ENCODE data around the gene CTSV.
"Not testable (repeated sequence)": the region's sequence is repeated elsewhere in the genome, so short reads cannot be mapped to it uniquely, and the experiment has no call there.

Gene CTSV

GRCh38 chr9:97039514-97039860 lies 545 bp upstream of the CTSV start:
- DNase-seq = no peak

- DNase-seq = not testable (repeated sequence)
These were observed 15.4 kb downstream of the CTSV start for GRCh38 chr9:97023505-97023904.

GRCh38 chr9:97013151-97014132 lies 25.5 kb downstream of the CTSV start:
- peak; percentile 61 to 75 for DNase-seq

- peak in 1 of 2 experiments; percentile 3 for DNase-seq
These were observed 26.3 kb downstream of the CTSV start for GRCh38 chr9:97012617-97013016.

DNA sequence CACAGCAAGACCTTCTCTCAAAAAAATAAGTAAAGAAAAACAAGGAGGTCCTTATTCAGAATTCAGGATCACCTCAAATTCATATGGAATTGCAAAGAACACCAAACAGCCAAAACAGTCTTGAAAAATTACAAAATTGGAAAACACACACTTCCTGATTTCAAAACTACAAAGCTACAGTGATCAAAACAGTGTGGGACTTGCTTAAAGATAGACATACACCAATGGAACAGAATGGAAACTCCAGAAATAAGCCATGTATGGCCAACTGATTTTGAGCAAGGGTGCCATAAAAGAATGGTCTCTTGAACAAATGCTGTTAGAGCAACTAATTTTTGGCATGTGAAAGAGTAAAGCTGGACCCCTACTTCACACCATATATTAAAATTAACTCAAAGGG lies 36.7 kb downstream of the CTSV start:
- not testable (repeated sequence) for DNase-seq

DNA sequence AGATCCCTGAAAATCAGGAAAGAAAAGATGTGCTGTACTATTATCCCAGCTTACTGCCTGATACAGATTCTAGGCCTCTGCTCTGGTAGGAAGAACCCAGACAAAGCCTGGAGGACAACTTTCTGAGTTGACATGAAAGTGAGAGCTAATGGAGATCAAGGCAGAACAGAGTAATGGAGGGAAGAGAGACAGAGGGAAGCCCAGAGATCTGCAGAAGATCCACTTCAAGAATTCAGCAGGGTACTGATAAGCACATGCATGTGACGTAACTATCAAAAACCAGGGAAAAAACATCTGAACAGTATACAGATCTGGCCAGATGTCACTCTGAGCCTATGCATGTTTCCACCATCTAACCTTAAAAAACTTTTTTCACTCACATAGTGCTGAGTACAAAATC lies 37.6 kb downstream of the CTSV start:
- not testable (repeated sequence) for DNase-seq

- DNase-seq = not testable (repeated sequence)
These were observed 38.7 kb downstream of the CTSV start for GRCh38 chr9:97000139-97000787.

- DNase-seq = not testable (repeated sequence)
These were observed 39.2 kb downstream of the CTSV start for GRCh38 chr9:96999733-97000132.

GRCh38 chr9:96997009-96997701 lies 41.8 kb downstream of the CTSV start:
- DNase-seq = not testable (repeated sequence)

GRCh38 chr9:96994531-96995016 lies 44.4 kb downstream of the CTSV start:
- not testable (repeated sequence) for DNase-seq

DNA sequence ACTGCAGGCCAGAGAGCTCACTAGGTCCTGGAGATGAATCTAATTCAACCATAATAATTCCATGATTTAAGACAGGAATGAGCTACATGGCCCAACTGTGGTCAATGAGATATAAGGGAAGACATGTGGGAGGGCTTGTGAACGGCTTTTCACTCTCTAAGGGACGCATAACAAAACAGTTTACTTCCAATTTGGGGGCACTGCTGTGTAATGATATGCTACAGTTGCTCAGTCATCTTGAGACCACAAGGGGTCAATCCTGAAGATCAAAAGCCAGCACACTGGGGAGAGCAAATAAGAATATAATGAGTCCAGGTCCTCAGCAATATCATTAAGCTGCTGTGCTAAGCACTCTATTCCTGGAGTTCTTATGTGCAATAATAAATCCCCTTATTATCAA lies 46.6 kb downstream of the CTSV start:
- DNase-seq = not testable (repeated sequence)

- DNase-seq = not testable (repeated sequence)
These were observed 49.1 kb downstream of the CTSV start for GRCh38 chr9:96989747-96990318.

DNA sequence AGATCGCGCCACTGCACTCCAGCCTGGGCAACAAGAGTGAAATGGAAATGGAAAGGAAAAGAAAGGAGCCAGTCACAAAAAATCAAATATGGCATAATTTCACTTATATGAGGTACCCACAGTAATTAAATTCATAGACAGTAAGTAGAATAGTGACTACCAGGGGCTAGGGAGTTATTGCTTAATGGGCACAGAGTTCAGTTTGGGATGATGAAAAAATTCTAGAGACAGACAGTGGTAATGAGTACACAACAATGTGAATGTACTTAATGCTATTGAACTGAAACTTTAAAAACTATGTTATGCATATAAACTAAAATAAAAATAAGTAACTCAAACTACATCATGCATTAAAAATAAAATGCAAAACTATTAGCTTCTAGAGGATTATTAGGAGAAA lies 54.1 kb downstream of the CTSV start:
- not testable (repeated sequence) for DNase-seq

GRCh38 chr9:96984139-96984538 lies 54.8 kb downstream of the CTSV start:
- not testable (repeated sequence) for DNase-seq

- DNase-seq = not testable (repeated sequence)
These were observed 55.3 kb downstream of the CTSV start for GRCh38 chr9:96983496-96984122.

Data from stimulated activated CD4-positive, alpha-beta T cell treated with anti-CD3 and anti-CD28 coated beads, Interleukin-4, amount 100 ng/mL, for 4 hours (primary cell).